Cardiac septum (tissue), 1 donor: ENCODE measurements around the gene RTN4R. TPM values are rescaled to one million over a fixed set of nuclear protein-coding genes. Genes with fewer than 3 reads are reported as not detected.

Source experiments
- DNase-seq: peaks from one replicate; pipeline ENCODE4 v3.0.0-alpha.2; 2020; ENCODE audit warnings: low spot score
- intact Hi-C: fragments of 100-400 bp; cut with DNase I; formaldehyde crosslinking; loops from one replicate; pipeline ENCODE4 v1.14.0; 2022
- microRNA-seq: library from miRNA; unstranded; fragments of <30 nt; microRNA quantifications from one replicate; pipeline ENCODE4 v1.2.0, GENCODE V29; 2020
- total RNA-seq: library from RNA; stranded (reverse); fragmentation: NEBNext Ultra II Directional; extraction: Animal tissue kit (Norgen Biotek cat#: 25700); gene quantifications from one replicate; pipeline ENCODE4 v1.2.1, GENCODE V29; 2021
- donor health status: DM: no; HTN: no; CAD: no.

RTN4R gene
- total RNA-seq, 1 donor from 2014 or later: 1.0 TPM

- intact Hi-C loops: no loop called here
- no peak for DNase-seq
Observed at GRCh38 chr22:20197407-20198030, 70.6 kb downstream of the RTN4R start.

- DNase-seq: no peak
- intact Hi-C loops: no loop called here
Observed at GRCh38 chr22:20196094-20196842, 71.8 kb downstream of the RTN4R start.

- no peak for DNase-seq
- intact Hi-C loops: no loop called here
Observed at GRCh38 chr22:20194681-20195593, 73.2 kb downstream of the RTN4R start.

- DNase-seq: no peak
- intact Hi-C loops: no loop called here
Observed at GRCh38 chr22:20193761-20194494, 74.2 kb downstream of the RTN4R start.

- no peak for DNase-seq
- intact Hi-C loops: no loop called here
Observed at GRCh38 chr22:20192972-20193760, 75.0 kb downstream of the RTN4R start.

- intact Hi-C loops: no loop called here
- no peak for DNase-seq
Observed at GRCh38 chr22:20192293-20192971, 75.7 kb downstream of the RTN4R start.

GRCh38 chr22:20191803-20192202, 76.3 kb downstream of the RTN4R start:
- intact Hi-C loops: no loop called here
- no peak for DNase-seq

Small RNA genes lying within 50 kb of the gene (microRNA-seq; reads per million reads assigned to microRNA genes)
- gene MIR1286: not detected

Other genes with a start within 250 kb of the RTN4R start
- 84.5 TPM for gene TANGO2, start 247.2 kb downstream of the RTN4R start, total RNA-seq
- 19.1 TPM for gene DGCR8, start 188.1 kb downstream of the RTN4R start, total RNA-seq
- gene RANBP1, start 152.2 kb downstream of the RTN4R start, total RNA-seq: 45.9 TPM
- gene TRMT2A, start 151.1 kb downstream of the RTN4R start, total RNA-seq: 24.0 TPM
- gene ZDHHC8, start 136.5 kb downstream of the RTN4R start, total RNA-seq: 43.4 TPM
- gene CCDC188, start 117.3 kb downstream of the RTN4R start, total RNA-seq: 0.67 TPM
- 45.5 TPM for gene DGCR6L, start 51.7 kb upstream of the RTN4R start, total RNA-seq
- 4.9 TPM for gene ZNF74, start 125.8 kb upstream of the RTN4R start, total RNA-seq
- 5.2 TPM for gene SCARF2, start 169.5 kb upstream of the RTN4R start, total RNA-seq
- 16.8 TPM for gene KLHL22, start 227.5 kb upstream of the RTN4R start, total RNA-seq
- gene MED15, start 239.3 kb upstream of the RTN4R start, total RNA-seq: 43.9 TPM